ENCODE measurements around the gene APBB2. TPM values are rescaled to one million over a fixed set of nuclear protein-coding genes. Genes with fewer than 3 reads are reported as not detected.

APBB2 gene
- total and polyA plus RNA-seq, 2 experiments from 2014 or later, result 24.1 to 61.0 TPM

- Histone ChIP-seq H3K4me2 (ENCODE audit: unreplicated experiment) (no peak overlapping the region), H3F3A (ENCODE audit: insufficient read depth) (peaks cover 37% of the 10 kb centered on the region), H3K79me2 (ENCODE audit: insufficient read depth) (peaks cover 98% of the 10 kb centered on the region), H3K27ac (no peak overlapping the region), H3K9me2 (ENCODE audit: insufficient read depth) (no peaks in the 10 kb centered on the region), H3K27me3 (replicated peaks; ENCODE audit: insufficient read depth) (no peaks in the 10 kb centered on the region), H3K9ac (no peak overlapping the region), H3K4me3 (no peak overlapping the region), H4K20me1 (ENCODE audit: insufficient read depth) (0 out of 2 replicates have a peak, but pooled peaks cover 2% of the 10 kb centered on the region), H3K36me3 (ENCODE audit: low read depth) (no peaks in the 10 kb centered on the region), H3K9me3 (ENCODE audit: low read depth) (no peaks in the 10 kb centered on the region), H2AFZ (no peak overlapping the region), H3K4me1 (ENCODE audit: insufficient read depth) (peaks cover 52% of the 10 kb centered on the region)
- 65 to 76% methylated on average over 3 of the region's 3 CpGs for WGBS, 2 experiments (ENCODE audit: low coverage in 1 of 2, low lambda C conversion rate in 2 of 2, missing lambda C conversion rate in 2 of 2)
- TF ChIP-seq EZH2 (IDR thresholded peaks at IDR 0.05; ENCODE audit: insufficient read depth, poor library complexity, severe bottlenecking) (no peak), EZH2phosphoT487 (IDR thresholded peaks at IDR 0.05; ENCODE audit: insufficient read depth, low read depth) (no peak)
- DNase-seq, result no peak
- in situ Hi-C loops (cut with MboI), result no loop called here
Measured at GRCh38 chr4:41199788-41200187, 14.6 kb downstream of the APBB2 start.

DNA sequence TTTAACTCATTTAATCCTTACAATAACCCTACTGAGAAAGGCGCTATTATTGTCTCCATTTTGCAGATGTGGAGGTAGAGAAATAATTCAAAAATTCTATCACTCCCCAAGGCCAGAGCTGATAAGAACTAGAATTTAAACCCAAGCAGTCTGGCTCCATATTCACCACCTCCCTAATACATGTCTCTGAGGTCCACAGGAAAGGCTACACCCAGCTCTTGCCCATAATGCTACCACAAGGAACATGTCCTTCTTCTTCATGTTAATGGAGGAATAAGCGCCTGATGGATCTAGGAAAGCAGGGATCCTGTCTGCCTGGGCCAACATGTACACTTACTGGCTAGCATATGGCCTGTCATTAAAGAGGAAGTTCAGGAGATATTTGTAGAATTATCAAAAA is 16.3 kb downstream of the APBB2 start:
- Histone ChIP-seq H3K27ac (no peak overlapping the region), H3K9me3 (ENCODE audit: low read depth) (no peaks in the 10 kb centered on the region), H4K20me1 (ENCODE audit: insufficient read depth) (0 out of 2 replicates have a peak, but pooled peaks cover 2% of the 10 kb centered on the region), H3K27me3 (replicated peaks; ENCODE audit: insufficient read depth) (no peaks in the 10 kb centered on the region), H3K4me2 (ENCODE audit: unreplicated experiment) (no peak overlapping the region), H3K9ac (no peak overlapping the region), H3K4me1 (ENCODE audit: insufficient read depth) (peaks cover 34% of the 10 kb centered on the region), H3K9me2 (ENCODE audit: insufficient read depth) (no peaks in the 10 kb centered on the region), H2AFZ (no peak overlapping the region), H3K4me3 (no peak overlapping the region), H3F3A (ENCODE audit: insufficient read depth) (peaks cover 20% of the 10 kb centered on the region), H3K79me2 (ENCODE audit: insufficient read depth) (peaks cover 98% of the 10 kb centered on the region), H3K36me3 (ENCODE audit: low read depth) (no peaks in the 10 kb centered on the region)
- no peak for TF ChIP-seq EZH2phosphoT487 (IDR thresholded peaks at IDR 0.05; ENCODE audit: insufficient read depth, low read depth)
- no peak for TF ChIP-seq EZH2 (IDR thresholded peaks at IDR 0.05; ENCODE audit: insufficient read depth, poor library complexity, severe bottlenecking)
- no peak for DNase-seq
- in situ Hi-C loops (cut with MboI), result no loop called here
- WGBS, 2 experiments (ENCODE audit: low coverage in 1 of 2, low lambda C conversion rate in 2 of 2, missing lambda C conversion rate in 2 of 2), result 98 to 99% methylated on average over 2 of the region's 2 CpGs

DNA sequence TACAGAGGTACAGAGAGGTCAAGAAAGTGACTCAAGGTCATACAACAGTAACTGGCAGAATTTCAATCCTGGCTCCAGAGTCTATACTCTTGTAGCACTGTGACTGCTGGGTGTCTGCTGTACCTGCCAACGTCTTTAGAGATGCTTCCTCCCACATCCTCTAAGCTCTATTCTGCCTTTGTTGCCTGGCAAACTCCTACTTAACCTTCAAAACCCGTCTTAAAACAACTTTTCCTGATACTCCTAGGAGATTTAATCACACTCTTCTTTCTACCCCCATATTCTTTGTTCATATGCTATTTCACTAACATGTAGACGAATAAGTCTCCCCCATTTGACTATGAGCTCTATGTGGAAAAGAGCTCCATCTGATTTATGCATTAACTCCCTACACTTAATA is 16.8 kb downstream of the APBB2 start:
- Histone ChIP-seq H3K27ac (no peak overlapping the region), H2AFZ (no peak overlapping the region), H3K9ac (no peak overlapping the region), H3K9me3 (ENCODE audit: low read depth) (no peaks in the 10 kb centered on the region), H3K36me3 (ENCODE audit: low read depth) (no peaks in the 10 kb centered on the region), H3K27me3 (replicated peaks; ENCODE audit: insufficient read depth) (no peaks in the 10 kb centered on the region), H3K9me2 (ENCODE audit: insufficient read depth) (no peaks in the 10 kb centered on the region), H4K20me1 (ENCODE audit: insufficient read depth) (0 out of 2 replicates have a peak, but pooled peaks cover under 1% of the 10 kb centered on the region), H3K4me2 (ENCODE audit: unreplicated experiment) (no peak overlapping the region), H3F3A (ENCODE audit: insufficient read depth) (peaks cover 15% of the 10 kb centered on the region), H3K4me1 (ENCODE audit: insufficient read depth) (peaks cover 29% of the 10 kb centered on the region), H3K79me2 (ENCODE audit: insufficient read depth) (peaks cover 98% of the 10 kb centered on the region), H3K4me3 (no peak overlapping the region)
- DNase-seq, result no peak
- in situ Hi-C loops (cut with MboI), result no loop called here
- TF ChIP-seq EZH2phosphoT487 (IDR thresholded peaks at IDR 0.05; ENCODE audit: insufficient read depth, low read depth) (no peak), EZH2 (IDR thresholded peaks at IDR 0.05; ENCODE audit: insufficient read depth, poor library complexity, severe bottlenecking) (no peak)
- 80 to 81% methylated on average over 3 of the region's 3 CpGs for WGBS, 2 experiments (ENCODE audit: low coverage in 1 of 2, low lambda C conversion rate in 2 of 2, missing lambda C conversion rate in 2 of 2)

DNA sequence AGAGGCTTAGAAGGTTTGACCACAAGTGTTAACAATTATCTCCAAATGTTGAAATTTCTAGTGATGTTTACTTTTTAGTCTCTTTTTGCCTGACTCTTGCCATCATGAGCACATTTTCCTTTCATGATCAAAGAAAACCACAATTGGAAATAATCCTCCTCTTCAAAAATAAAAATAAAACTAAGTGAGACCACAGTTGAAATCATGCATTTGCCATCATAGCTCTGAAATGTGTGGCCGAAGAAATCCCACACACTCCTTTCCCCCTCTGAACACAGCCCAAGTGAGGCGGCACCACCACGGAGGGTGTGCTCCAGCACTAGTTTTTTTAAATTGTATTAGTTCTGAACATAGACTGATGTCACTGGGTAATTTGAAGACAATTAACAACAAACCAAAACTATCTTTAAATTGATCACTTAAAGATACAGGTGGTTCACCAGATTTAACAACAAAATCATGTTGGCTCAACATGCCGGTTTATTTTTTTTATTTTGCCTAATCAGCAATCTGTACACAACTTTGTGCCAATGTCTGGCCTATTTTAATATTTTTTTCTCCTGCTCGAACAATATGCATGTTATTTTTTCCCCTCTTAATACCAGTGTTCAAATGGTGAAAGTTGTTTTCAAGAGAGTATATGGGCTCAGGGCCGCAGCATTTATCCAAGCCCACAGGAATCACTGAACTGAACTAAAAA is 17.6 kb downstream of the APBB2 start:
- Histone ChIP-seq H3K4me1 (ENCODE audit: insufficient read depth) (peaks cover 24% of the 10 kb centered on the region), H4K20me1 (ENCODE audit: insufficient read depth) (no peaks in the 10 kb centered on the region), H3K36me3 (ENCODE audit: low read depth) (no peaks in the 10 kb centered on the region), H3K4me3 (peak overlapping the region; percentile 29), H3F3A (ENCODE audit: insufficient read depth) (peaks cover 14% of the 10 kb centered on the region), H3K9ac (peak overlapping the region; percentile 7; the same call in 1 of the 2 replicates), H3K27ac (peak overlapping the region; percentile 29), H3K9me3 (ENCODE audit: low read depth) (no peaks in the 10 kb centered on the region), H3K9me2 (ENCODE audit: insufficient read depth) (no peaks in the 10 kb centered on the region), H3K27me3 (replicated peaks; ENCODE audit: insufficient read depth) (no peaks in the 10 kb centered on the region), H3K4me2 (ENCODE audit: unreplicated experiment) (peak overlapping the region; percentile 64), H3K79me2 (ENCODE audit: insufficient read depth) (peaks cover 98% of the 10 kb centered on the region), H2AFZ (no peak overlapping the region)
- 10 to 16% methylated on average over 6 of the region's 6 CpGs for WGBS, 2 experiments (ENCODE audit: low coverage in 1 of 2, low lambda C conversion rate in 2 of 2, missing lambda C conversion rate in 2 of 2)
- TF ChIP-seq EZH2phosphoT487 (IDR thresholded peaks at IDR 0.05; ENCODE audit: insufficient read depth, low read depth), result 0 out of 2 replicates have a peak, but pooled peaks have one; percentile 47
- TF ChIP-seq EZH2 (IDR thresholded peaks at IDR 0.05; ENCODE audit: insufficient read depth, poor library complexity, severe bottlenecking), result no peak
- in situ Hi-C loops (cut with MboI), result no loop called here
- peak; percentile 60 for DNase-seq
